GM10847 (cell line): ENCODE results near the gene NDUFV3.

Experiments used
- POLR2A ChIP-seq: IDR thresholded peaks from 2 replicates; pipeline ENCODE4 v1.6.1; 2011; ENCODE audit not compliant: insufficient read length; ENCODE audit errors: extremely low read depth

Gene NDUFV3

DNA sequence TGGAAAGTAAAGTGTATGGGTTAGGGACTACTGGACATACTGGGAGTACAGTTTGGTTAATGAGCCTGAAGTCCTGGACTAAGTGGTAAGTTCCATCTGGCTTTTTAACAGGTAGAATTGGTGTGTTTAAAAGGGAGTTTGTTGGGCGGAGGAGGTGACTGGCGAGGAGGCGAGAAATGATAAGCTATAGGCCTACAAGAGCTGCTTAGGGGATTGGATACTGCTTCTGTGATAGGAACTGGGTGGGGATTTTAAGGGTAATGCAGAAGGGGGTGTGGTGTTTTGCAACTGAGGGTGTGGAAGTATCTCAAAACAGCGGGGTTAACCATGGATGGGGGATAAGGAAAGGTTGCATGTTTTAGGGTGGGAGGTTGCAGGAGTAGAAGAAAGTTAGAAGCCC is 28.8 kb downstream of the NDUFV3 start:
- no peak for TF ChIP-seq POLR2A

DNA sequence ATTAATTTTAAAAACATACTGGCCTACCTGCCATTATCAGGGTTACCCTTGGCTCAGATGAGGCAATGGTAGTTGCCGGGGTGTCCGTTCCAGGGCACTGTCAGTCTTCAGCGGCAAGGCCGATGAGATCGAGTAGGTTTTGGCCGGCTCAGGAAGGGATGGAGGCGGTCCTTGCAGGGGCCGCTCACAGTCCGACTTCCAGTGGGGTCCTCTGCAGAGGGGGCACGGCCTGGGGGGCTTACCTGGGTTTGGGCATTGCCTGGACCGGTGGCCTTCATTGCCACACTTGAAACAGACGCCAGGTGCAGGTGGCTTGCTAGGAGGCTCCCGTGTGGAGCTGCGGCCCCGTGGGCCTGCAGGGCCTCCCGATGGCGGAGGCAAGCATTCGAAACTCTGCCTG is 29.8 kb downstream of the NDUFV3 start:
- TF ChIP-seq POLR2A = no peak

- no peak for TF ChIP-seq POLR2A
Observed at GRCh38 chr21:42923553-42924432, 30.7 kb downstream of the NDUFV3 start.

GRCh38 chr21:42924433-42924751 is 31.3 kb downstream of the NDUFV3 start:
- TF ChIP-seq POLR2A = no peak

- no peak for TF ChIP-seq POLR2A
Observed at GRCh38 chr21:42925114-42925926, 32.2 kb downstream of the NDUFV3 start, which contains the start of gene ERVH48-1. TSS of gene ERVH48-1 (minus strand) at chr21:42925630. CDS start at chr21:42919006, 6,624 bp downstream.

GRCh38 chr21:42929969-42930368 is 36.9 kb downstream of the NDUFV3 start:
- TF ChIP-seq POLR2A = no peak

DNA sequence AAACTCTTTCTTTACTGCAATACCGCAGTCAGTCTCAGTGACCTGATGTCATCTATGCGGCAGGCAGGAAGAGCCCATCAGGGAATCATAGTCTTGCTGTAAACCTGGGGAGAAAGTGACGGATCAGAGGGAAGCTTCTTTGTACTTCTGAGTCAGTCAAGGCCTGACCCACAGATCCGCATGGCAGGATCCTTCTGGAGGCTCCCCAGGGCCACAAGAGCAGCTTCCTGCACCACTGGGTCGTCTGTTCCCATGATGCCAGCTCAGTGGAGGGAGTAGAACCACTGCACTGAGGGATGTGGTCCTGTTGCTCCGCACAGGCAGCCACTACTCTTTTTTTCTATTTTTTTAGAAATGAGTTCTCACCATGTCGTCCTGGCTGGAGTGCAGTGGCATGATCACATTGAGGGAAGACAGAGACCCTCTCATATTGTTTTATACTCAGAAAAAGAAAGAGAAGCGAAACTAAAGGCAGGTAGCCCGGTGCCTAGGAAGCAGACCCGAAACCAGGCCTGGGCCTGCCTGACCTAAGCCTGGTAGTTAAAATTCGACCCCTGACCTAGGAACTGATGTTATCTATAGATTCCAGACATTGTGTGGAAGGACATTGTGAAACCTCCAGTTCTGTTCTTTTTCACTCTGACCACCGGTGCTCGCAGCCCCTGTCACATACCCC is 38.6 kb downstream of the NDUFV3 start:
- no peak for TF ChIP-seq POLR2A

GRCh38 chr21:42937960-42938605 is 45.0 kb downstream of the NDUFV3 start:
- TF ChIP-seq POLR2A = no peak

GRCh38 chr21:42939582-42940413 is 46.7 kb downstream of the NDUFV3 start:
- no peak for TF ChIP-seq POLR2A

- TF ChIP-seq POLR2A = no peak
Observed at GRCh38 chr21:42941696-42942085, 48.6 kb downstream of the NDUFV3 start.

DNA sequence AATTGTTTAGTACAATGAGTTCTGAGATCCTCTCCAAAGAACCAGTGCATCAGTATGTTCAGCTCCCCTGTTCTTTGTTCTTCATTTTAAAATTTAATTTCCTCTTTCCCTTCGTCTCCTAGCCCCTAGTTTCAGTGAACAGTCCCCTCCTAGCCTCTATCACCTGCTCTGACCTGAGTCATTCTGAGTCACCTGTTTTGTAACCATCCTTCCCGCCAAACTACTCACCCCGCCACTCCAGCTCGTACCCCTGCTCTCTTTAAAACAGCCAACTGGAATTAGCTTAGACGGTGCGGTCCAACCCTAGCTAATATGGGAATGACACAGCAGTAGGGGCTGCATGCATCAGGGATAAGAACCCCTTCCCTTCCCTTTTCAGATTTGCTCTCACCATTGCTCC is 49.1 kb downstream of the NDUFV3 start:
- no peak for TF ChIP-seq POLR2A

GRCh38 chr21:42956824-42957630 is 63.9 kb downstream of the NDUFV3 start:
- no peak for TF ChIP-seq POLR2A

DNA sequence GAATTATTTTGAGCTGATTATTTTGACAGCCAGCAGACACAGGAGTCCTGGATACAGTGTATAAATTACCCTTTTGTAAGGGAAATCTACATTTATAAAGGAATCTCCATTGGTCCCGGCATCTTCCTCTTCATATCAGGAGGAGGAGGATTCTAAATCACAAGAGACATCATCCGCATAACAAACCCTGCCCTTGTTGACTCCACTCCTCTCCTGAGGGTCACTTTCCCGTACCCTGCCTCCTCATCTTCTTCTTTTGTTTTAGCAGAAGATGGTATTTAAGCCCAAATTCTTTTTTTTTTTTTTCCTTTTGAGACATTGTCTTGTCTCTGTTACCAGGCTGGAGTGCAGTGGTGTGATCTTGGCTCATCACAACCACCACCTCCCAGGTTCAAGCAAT is 66.6 kb downstream of the NDUFV3 start:
- no peak for TF ChIP-seq POLR2A
